HG03135 (cell line): ENCODE measurements around the gene WDPCP.
"Not testable (repeated sequence)": the region's sequence is repeated elsewhere in the genome, so short reads cannot be mapped to it uniquely, and the experiment has no call there.

Experiments used
- ATAC-seq: cut with Tn5 transposase; IDR thresholded peaks from one replicate; pipeline ENCODE4 v1.9.1; 2021; ENCODE audit warnings: mild to moderate bottlenecking, moderate library complexity; ENCODE audit not compliant: unreplicated experiment

WDPCP gene

DNA sequence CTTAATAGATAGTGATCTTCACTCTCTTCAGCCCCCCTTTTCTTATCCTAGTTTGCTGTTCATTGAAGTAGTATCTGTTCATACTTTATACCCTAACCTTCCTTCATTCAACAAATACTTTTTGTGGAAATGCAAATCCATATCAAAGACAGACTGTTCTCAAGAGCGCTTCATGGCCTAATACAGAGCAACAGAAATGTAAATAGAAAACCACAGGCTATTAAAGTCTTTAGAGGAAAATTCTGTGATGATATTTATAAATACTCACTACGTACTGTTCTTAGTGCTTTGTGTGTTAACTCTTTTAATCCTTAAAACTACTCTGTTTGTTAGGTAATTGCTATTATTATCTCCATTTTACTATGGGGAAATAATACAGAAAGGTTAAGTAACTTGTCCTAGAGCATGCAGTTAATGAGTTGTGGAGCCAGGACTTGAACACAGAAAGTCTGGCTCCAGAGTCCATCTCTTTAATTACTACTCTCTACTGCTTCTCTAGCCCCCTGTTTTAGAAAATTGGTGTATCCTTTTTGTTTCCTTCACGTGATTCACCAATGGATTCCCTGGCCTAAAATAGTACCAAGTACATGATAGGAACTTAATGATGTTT lies 3.4 kb upstream of the WDPCP start:
- no peak for ATAC-seq

DNA sequence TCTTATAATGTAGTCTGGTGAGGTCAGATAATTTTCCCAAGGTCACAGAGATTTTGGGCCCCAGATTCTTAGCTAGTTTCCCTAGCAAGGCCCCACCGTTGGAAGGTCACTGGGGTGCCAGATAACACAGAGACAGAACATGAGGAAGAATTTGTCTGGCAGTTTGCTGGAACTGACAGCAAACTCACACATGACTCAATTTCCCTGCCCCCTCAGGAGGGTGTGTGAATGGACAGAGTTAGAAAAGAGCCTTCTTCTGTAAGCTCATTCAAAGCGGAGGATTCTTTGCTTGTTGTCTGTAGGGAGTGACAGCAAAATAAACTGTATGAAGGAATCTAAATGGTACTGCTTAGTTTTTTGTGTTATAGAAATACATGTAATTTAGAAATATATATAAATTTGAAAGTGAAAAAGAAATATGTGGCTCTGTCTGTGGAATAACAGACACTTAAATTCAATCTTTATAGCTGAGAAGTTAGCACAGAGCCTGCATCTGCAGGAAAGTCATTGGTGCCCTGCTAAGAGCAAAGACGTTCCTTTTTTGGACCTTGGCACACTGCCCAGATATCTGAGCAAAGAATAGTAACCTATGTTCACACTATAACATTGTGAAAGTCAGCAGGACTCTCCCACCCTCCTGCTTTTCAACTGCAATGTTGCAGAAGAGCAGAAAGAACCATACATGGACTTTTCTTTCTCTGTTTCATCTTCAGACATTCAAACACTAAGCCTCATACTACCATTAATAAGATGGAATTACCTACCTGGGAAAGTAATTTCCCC lies 2.5 kb upstream of the WDPCP start:
- ATAC-seq: no peak

DNA sequence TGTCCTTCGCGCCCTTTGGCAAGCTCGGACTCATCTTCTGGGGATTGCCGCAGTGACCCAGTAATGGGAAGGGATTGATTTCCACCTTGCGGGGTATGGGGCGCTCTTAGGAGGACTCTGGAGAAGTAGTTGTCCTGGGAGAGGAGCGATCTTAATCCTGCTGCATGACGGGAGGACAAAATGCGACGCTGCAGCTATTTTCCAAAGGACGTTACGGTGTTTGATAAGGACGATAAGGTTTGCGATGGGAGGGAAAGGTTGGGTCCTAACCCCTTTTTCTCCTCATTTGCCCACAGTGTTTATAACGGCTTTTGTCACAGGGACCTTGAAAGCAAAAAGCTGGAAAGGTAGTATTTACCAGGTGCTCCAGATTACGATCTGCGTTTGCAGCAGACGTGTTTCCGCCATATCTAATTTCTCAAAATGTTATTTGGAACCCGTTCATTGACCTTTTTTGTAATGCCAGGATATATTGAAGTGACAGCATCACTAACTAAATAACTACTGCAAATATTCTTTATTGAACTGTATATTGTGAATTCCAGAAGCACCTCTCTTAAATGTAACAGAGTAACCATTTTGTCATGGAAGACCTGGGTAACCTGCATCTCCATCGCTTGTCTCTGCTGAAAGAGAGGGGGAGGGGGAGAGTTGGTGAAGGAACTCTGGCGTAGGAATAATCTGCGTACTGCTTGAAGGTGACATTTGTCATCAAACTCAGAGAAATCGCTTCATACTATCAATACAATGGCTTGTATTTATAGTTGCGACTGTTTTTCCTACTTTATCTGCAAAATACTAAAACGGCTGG lies 1.1 kb upstream of the WDPCP start:
- ATAC-seq: no peak

DNA sequence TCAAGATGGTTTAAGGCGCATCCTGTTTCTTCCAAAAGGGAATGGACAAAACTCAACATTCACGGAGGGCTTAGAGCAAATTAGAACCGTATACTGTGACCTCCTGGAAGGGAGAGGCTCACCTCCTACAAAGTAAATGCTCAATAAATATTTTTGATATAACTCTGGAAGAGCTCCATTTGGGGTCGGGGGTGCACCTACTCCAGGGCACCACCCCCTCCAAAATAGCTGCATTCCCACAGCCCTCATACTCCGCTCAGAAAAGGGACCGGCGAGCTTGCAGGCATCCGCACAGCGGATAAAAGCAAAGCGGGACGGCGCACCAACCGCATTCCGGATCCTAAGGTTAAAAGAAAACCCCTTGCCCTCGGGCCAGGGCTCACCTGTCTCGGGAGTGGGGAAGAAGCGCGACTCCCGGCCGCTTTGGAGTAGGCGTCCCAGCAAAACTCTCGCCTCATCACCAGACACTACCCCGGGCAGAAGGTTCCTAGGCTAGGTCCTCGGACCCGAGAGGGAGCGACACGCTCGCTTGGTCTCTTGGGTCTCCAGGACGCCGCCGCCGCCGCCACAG lies 378 bp downstream of the WDPCP start:
- ATAC-seq: no peak

DNA sequence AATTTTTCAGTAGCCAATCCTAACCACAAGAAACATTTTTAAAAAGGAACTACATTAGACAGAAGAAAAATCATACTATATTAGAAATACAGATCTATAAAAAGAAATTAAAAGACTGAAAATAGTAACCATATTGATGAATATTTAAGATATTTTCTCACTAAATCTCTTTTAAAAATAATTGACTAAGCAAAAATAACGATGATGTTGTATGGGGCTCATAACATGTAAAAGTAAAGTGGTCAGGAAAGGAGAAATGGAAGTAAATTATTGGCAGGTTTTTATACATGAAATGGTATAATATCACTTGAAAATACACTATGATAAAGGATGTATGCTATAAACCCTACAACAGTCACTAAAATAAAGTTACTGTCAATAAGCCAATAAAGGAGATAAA lies 5.4 kb downstream of the WDPCP start:
- ATAC-seq: no peak

DNA sequence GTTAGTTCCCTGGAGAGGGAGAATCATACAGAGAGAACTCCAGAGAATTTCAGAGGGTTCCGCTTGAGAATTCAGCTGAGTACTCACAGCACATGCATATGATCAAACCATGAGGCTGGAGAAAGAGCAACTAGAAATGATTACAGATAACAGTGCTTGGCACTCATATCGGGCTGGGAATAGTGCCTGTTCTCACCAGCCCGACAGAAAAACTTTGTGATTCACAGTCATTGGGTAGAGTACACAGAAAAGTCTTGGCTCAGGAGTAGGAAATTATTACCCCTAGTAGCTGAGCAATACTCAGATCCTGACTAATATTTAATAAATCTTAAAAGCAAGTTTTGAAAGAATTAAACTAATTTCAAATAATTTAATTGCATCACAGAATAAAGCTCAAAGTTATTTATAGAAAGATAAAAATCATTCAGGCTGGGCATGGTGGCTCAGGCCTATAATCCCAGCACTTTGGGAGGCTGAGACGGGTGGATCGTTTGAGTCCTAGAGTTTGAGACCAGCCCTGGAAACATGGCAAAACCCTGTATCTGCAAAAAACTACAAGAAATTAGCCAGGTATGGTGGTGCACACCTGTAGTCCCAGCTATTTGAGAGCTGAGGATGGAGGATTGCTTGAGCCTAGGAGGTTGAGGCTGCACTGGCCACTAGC lies 6.8 kb downstream of the WDPCP start:
- no peak for ATAC-seq

DNA sequence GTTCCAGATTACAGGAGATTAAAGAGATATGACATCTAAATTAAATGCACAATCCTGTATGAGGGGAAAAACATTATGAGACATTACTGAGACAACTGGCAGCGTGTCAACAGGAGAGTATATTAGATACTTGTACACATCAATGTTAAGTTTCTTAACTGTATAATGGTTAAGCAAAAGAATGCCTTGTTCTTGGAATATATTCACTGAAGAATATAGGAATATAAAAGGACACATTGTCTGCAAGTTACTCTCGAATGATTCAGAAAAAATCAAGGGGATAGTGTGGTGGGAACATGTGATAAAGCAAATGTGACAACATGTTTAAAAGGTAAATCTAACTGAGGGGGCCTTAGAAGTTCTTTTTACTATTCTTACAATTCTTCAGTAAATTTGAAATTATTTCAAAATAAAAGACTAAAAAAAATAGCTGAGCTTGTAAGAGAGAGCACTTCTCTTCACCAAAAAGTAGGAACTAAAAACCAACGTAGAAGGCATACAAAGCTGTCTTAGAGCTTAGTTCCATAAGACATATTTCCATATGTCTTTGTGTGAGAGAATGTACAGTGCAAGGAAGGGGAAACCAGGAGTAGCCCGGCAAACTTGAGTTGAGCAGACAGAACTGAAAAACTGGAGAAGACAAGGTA lies 7.5 kb downstream of the WDPCP start:
- no peak for ATAC-seq

DNA sequence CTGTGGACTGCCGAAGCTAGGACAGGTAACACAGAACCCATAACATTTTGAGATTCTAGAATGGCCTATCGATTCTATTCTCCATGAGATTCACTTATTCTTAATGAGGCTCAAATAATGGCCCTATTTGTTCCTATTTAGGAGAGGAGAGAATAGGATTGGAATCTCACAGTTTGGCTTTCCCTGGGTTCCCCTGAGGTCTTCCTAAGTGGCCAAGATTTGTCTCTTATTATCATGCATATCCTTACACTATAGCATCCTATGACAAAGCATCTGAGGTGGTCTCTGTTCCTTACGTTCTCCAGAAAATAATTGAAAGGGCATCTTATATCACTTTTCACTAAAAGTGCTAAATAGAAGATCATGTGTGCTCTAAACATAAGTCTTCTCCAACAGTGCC lies 9.5 kb downstream of the WDPCP start:
- no peak for ATAC-seq

DNA sequence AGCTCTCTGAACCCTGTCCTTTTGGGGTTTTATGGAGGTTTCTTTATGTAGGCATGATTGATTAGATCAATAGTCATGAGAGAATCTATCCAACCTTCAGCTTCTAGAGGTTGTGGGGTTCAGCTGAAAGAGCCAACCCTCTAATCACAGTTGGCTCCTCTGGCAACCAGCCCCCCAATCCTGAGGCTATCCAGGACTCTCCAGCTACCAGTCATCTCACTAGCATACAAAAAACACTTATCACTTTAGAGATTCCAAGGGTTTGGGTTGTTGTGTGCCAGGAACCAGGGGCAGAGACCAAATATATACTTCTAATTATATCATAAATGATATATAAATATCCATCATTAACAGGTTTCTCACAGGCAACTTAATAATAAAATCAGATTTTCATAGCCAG lies 11.7 kb downstream of the WDPCP start:
- no peak for ATAC-seq

DNA sequence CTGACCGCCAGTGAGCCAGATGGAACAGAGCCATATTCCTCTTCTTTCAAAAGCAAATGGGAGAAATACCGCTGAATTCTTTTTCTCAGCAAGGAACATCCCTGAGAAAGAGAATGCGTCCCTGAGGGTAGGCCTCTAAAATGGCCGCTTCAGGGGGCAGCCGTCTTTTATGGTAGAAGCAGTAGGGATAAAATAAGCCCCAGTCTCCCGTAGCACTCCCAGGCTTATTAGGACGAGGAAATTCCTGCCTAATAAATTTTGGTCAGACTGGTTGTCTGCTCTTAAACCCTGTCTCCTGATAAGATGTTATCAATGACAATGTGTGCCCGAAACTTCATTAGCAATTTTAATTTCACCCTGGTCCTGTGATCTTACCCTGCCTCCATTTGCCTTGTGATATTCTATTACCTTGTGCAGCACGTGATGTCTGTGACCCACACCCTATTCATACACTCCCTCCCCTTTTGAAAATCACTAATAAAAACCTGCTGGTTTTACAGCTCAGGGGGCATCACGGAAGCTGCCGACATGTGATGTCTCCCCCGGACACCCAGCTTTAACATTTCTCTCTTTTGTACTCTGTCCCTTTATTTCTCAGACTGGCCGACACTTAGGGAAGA lies 14.4 kb downstream of the WDPCP start:
- not testable (repeated sequence) for ATAC-seq

DNA sequence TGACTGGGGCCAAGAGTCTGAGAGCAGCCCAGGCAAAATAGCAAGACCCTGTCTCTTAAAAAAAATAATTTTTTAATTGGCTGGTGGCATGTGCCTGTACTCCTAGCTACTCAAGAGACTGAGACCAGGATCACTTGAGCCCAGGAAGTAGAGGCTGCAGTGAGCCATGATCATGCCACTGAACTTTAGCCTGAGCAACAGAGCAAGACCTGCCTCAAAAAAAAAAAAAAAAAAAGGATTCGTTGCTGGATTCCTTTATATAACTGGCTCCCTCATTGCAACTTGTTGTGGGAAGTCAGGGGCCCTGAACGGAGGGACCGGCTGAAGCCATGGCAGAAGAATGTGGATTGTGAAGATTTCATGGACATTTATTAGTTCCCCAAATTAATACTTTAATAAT lies 15.3 kb downstream of the WDPCP start:
- not testable (repeated sequence) for ATAC-seq

DNA sequence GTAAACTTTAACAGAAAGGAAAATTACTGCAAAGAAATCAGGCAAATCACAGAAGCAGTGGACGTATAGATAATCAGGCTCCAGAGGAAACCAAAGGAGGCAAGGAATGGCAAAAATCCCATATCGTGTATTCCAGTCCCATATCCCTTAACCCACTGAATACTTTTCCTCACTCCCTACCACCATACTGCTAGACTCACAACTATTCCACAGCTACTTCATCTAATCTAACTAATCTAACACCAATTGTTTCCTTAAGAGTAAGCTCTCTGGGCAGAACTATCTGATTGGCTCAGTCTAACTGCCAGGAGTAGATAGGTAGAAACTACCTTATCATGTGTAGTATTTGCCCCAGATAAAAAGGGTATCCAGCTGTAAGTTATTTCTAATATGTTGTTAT lies 16.3 kb downstream of the WDPCP start:
- ATAC-seq: no peak

DNA sequence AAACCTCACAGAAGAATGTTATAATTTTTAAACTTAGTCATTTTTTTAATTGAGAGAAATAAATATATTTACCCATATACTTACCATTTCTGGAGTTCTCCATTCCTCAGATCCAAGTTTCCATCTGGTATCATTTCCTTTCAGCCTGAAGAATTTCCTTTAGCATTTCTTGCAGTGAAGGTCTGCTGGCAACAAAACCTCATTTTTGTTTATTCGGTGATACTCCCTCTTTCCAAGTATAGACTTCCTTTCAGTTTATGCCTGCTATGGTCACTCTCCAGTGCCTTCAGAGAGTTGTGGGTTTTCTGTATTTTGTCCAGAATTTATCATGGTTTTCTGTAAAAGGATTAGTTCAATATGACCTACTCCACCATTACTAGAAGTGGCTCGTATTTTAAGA lies 17.0 kb downstream of the WDPCP start:
- ATAC-seq: no peak

DNA sequence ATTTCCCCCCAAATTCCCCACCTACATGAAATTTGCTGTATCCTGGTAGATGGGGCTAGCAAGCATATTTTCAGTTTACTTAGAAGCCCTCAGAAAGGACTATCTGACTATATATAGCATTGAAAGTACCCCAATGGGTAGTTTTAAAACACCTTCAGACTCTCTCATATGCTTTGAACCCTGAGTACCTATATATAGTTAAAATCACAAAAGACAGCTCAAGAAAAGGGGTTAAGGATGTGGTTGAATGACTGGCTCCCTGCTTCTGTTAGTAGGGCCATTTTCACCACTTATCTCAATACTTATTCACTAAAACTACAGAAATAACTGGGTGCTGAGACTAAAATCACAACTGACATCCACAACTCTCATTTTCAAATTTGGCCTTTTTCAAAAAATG lies 18.5 kb downstream of the WDPCP start:
- ATAC-seq: peak; percentile 57

DNA sequence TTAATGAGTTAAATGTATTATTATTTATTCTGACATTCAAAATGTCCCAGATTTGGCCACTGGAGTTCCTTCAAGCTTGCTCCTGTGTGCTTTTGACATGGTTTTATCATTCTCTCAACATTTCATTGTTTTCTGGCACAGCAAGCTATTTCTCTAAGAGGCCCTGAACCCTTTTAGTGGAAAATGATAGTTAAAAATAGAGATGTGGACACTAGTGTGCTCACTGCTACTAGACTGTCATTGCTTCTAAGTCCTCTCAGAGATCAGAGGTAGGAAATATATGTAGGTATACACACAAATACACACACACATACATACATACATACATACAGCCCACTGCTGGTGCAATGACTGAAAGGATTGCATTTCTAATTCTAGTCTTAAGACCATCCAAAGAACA lies 25.5 kb downstream of the WDPCP start:
- ATAC-seq: no peak

DNA sequence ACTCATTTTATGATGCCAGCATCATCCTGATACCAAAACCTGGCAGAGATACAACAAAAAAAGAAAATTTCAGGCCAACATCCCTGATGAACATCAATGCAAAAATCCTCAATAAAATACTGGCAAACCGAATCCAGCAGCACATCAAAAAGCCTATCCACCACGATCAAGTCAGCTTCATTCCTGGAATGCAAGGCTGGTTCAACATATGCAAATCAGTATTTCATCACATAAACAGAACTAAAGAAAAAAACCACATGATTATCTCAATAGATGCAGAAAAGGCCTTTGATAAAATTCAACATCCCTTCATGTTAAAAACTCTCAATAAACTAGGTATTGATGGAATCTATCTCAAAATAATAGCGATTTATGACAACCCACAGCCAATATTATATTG lies 29.4 kb downstream of the WDPCP start:
- not testable (repeated sequence) for ATAC-seq

DNA sequence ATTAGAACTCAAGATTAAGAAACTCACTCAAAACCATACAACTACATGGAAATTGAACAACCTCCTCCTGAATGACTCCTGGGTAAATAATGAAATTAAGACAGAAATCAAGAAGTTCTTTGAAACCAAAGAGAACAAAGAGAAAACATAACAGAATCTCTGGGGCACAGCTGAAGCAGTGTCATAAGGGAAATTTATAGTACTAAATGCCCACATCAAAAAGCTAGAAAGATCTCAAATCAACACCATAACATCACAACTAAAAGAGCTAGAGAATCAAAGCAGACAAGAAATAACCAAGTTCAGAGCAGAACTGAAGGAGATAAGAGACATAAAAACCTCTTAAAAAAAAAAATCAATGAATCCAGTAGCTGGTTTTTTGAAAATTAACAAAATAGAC lies 30.5 kb downstream of the WDPCP start:
- not testable (repeated sequence) for ATAC-seq

DNA sequence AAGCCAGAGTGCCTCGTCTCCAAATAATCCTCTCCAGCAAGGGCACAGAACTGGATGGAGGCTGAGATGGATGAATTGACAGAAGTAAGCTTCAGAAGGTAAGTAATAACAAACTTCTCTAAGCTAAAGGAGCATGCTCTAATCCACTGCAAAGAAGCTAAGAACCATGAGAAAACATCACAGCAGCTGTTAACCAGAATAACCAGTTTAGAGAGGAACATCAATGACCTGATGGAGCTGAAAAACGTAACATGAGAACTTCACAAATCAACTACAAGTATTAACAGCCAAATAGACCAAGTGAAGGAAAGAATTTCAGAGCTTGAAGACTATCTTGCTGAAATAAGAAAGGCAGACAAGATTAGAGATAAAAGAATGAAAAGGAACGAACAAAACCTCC lies 32.3 kb downstream of the WDPCP start:
- no peak for ATAC-seq

DNA sequence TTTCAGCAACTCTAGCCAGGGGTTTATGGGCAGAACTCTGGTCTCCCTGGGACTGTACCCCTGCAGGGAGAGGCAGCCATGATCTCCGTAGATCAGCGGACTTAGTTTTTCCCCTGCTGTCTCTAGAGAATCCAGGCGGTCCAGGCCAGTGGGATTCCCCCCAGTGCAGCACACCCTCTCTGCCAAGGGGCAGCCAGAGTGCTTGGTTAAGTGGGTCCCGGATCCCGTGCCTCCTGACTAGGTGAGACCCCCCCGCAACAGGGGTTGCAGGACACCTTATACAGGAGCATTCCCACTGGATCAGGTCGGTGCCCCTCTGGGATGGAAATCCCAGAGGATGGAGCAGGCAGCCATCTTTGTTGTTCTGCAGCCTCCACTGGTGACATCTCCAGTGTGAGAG lies 33.0 kb downstream of the WDPCP start:
- ATAC-seq: no peak

DNA sequence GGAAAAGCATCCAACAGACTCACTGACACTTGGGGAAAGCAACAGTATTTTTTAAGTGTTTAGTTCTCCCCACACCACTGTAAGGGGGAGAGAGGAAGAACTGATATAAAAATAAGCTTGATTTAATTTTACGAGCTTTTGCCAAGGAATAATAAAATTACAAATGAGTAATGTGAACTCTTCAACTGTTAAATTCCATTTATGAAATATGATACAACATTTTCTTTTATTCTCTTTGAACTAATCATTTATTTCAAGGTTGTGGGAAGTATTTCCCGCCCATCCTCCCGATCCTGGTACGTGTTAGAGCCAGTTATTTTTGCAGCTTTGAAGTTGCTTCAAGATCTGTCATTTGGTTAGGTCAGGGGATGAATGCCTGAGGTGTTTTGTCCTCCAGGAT lies 35.2 kb downstream of the WDPCP start:
- no peak for ATAC-seq
